Right cardiac atrium (tissue), 5 donors: Measurements from ENCODE around the gene CREB3. TPM values are rescaled to one million over a fixed set of nuclear protein-coding genes. Genes with fewer than 3 reads are reported as not detected.

ENCODE experiments used
- ATAC-seq, 2 donors: fragments of 200-7000 bp; cut with Tn5 transposase; one replicate each; pipeline versions ENCODE4 v1.8.0 to v1.9.1; 2020; ENCODE audit warnings: moderate library complexity in 2 of 2, mild to moderate bottlenecking in 1 of 2
- DNase-seq, 3 donors: peaks; one replicate each; pipeline ENCODE4 v3.0.0-alpha.2; 2020
- H3K27ac ChIP-seq: one replicate; pipeline ENCODE4 v1.5.1; 2013; ENCODE audit warnings: mild to moderate bottlenecking, low read length, control low read depth, moderate library complexity
- H3K27me3 ChIP-seq: one replicate; pipeline ENCODE4 v1.6.1; 2013; ENCODE audit not compliant: control insufficient read depth, insufficient read depth
- H3K4me1 ChIP-seq: one replicate; pipeline ENCODE4 v1.6.1; 2013; ENCODE audit warnings: low read length; ENCODE audit not compliant: control insufficient read depth, insufficient read depth
- H3K4me3 ChIP-seq: one replicate; pipeline ENCODE4 v1.5.1; 2013; ENCODE audit warnings: low read length, control low read depth
- H3K9me3 ChIP-seq: one replicate; pipeline ENCODE4 v1.6.1; 2013; ENCODE audit warnings: low read length; ENCODE audit not compliant: control insufficient read depth
- WGBS: extraction: QIAGEN DNeasy Blood & Tissue Kit; methylation state at CpG from one replicate; pipeline ENCODE4 v1.1.7; 2013; 5-methylcytosine and 5-hydroxymethylcytosine counted together
- intact Hi-C, 4 donors: fragments of 100-400 bp; cut with DNase I; formaldehyde crosslinking; loops; one replicate each; pipeline versions ENCODE4 v1.11.0 to v1.14.0; 2022 to 2023
- polyA plus RNA-seq: library from polyadenylated mRNA; stranded (reverse); fragments of 200-250 nt; gene quantifications from one replicate; pipeline ENCODE4 v1.2.3, GENCODE V29; 2013
- total RNA-seq, 4 donors: library from RNA; stranded (reverse); fragmentation: NEBNext Ultra II Directional; extraction: Animal tissue kit (Norgen Biotek cat#: 25700); gene quantifications; one replicate each; pipeline ENCODE4 v1.2.1, GENCODE V29; 2021
- donor health status: healthy with polysubstance abuse.
- donor health status: DM: no; HTN: yes; CAD: no.
- donor health status: DM: no; HTN: no; CAD: no.
- donor health status: DM: no; HTN: yes; CAD: no; lungs with severe emphysema.
- donor health status: DM: yes; HTN: yes; CAD: no.

The CREB3 gene
- total and polyA plus RNA-seq, 5 donors = 24.5 to 35.4 (median 26.6) TPM

DNA sequence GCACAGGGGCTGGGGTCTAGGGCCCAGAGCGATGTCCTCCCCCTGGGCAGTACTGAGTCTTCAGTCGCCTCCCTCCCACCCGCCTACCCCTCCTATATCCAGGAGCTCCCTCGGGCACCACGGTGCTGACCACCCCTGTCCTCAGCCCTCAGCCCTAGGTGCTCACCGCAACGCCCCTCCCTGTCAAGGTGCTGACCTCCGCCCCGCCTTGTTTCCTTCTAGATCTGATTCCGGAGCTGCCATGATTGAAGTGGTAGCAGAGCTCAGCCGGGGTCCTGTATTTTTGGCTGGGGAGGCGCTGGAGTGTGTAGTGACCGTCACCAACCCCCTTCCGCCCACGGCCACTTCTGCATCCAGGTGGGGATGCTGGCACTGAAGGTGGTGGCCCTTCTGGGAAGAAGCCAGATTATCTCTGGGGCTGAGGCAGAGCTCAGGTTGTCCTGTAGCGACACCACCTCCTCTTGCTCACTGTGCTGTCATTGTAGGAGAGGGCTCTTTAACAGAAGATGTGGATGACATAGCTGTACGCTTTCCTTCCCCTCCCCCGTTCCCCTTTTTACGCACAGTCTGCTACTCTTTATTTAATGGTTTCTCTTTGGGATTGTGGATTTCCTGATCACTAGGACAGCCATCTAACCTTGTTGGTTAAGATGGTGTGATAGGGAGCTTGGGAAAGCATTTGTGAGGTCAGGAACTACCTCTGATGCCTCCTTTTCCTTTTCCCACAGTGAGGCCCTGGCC is 17.2 kb downstream of the CREB3 start:
- H3K27ac ChIP-seq = peak overlapping the region; percentile 98
- H3K27me3 ChIP-seq = no peaks in the 10 kb centered on the region
- ATAC-seq = peak; percentile 29 to 52
- peaks cover 13% of the 10 kb centered on the region for H3K4me1 ChIP-seq
- 5% methylated on average over 19 of the region's 19 CpGs for WGBS
- intact Hi-C loops = loop anchor here in 1 of 4 donors (5.0 kb wide), 1 partner anchor 92 kb away; the partner anchor contains the start of genes CCDC107 and RMRP
- H3K4me3 ChIP-seq = peak overlapping the region; percentile 98
- H3K9me3 ChIP-seq = no peaks in the 10 kb centered on the region
- DNase-seq = peak in 1 of 3 donors; percentile 65

DNA sequence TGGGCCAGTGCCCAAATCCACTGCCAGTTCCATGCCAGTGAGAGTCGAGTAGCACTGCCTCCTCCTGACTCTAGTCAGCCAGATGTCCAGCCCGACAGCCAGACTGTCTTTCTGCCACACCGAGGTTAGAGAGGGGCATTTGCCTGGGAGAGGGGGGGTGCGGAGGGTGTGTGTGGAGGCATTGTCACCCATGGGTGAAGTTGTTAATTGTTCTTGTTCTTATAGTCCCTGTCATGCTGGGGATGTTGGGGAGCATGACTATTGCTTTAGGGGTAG is 17.7 kb downstream of the CREB3 start:
- 54% methylated on average over 4 of the region's 4 CpGs for WGBS
- intact Hi-C loops = no loop called here
- DNase-seq = no peak

DNA sequence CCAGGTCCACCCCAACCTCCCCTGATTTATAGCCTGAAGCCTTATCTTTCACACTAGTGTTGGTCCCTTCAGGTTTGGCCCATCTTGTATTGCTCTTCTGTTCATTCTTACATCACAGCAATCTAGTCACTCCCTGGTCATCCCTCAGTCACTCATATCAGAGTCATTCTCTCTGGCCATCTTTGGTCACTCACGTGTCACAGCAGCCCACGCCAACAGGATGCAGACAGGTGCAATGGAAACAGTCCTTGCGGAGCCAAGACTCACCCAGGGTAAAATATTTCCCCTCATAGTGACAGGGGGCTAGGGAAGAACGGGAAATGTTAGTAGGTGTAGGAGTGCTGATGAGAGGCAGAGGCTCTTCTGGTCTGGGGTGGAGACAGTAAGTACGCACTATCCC is 21.0 kb downstream of the CREB3 start:
- intact Hi-C loops = no loop called here
- 82% methylated on average over 5 of the region's 5 CpGs for WGBS
- no peak overlapping the region for H3K4me3 ChIP-seq
- no peaks in the 10 kb centered on the region for H3K27me3 ChIP-seq
- ATAC-seq = no peak
- H3K9me3 ChIP-seq = no peaks in the 10 kb centered on the region
- peaks cover 4% of the 10 kb centered on the region for H3K4me1 ChIP-seq
- no peak for DNase-seq
- H3K27ac ChIP-seq = no peak overlapping the region

More for the DNA sequence above, 17.7 kb downstream of the CREB3 start:
- Histone ChIP-seq H3K9me3 (no peaks in the 10 kb centered on the region), H3K27me3 (no peaks in the 10 kb centered on the region), H3K4me1 (peaks cover 13% of the 10 kb centered on the region), H3K4me3 (no peak overlapping the region), H3K27ac (peak overlapping the region; percentile 98)
- ATAC-seq = no peak

DNA sequence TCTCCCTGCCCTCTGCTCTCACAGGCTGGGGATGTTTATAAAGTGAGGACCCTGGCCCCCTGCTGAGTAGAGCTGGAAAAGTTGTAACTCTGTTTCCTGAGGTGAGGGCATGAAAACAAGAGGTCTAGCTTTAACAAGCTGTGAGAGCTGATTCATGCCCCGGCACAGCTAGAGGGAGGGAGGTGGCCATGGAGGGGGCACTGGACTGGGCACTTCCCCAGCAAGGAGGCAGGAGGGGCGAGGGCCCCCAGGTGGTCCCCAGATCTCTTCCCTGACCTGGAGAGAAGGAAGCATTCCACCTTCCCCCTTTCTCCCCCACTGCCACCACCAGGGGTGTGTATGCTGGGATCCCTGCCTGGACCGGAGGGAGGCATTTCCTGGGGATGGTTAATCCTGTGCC is 21.8 kb downstream of the CREB3 start, which contains the start of gene MSMP:
Gene MSMP (minus strand): TSS at position 13 of the 400 bp plus-strand sequence. CDS start 147 bp downstream, outside the sequence.
- WGBS = 44% methylated on average over 3 of the region's 3 CpGs
- DNase-seq (no peak), ATAC-seq (no peak)
- Histone ChIP-seq H3K4me1 (peaks cover 4% of the 10 kb centered on the region), H3K27me3 (no peaks in the 10 kb centered on the region), H3K27ac (no peak within 1 kb of the TSS), H3K9me3 (no peaks in the 10 kb centered on the region), H3K4me3 (no peak within 1 kb of the TSS)
- intact Hi-C loops = no loop called here

DNA sequence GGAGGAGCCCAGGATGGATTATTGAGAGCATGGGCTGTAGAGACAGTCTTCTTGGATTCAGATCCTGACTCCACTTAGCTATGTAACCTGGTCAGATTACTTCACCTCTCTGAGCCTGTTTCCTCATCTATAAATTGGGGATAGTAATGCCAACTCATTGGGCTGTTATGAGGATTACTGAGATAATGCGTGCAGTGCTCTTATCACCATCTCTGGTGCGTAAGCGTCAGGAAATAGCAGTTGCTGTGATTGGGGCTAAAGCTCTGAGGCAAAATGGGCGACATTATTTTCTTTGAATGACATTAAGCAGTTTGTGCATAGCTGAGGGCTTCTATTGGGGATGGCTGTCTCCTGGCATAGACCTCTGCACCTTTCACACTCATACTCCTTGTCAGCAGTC is 22.6 kb downstream of the CREB3 start:
- ATAC-seq (no peak), DNase-seq (no peak)
- 89% methylated on average over 4 of the region's 4 CpGs for WGBS
- Histone ChIP-seq H3K4me3 (no peak overlapping the region), H3K4me1 (peaks cover 4% of the 10 kb centered on the region), H3K27ac (no peak overlapping the region), H3K27me3 (no peaks in the 10 kb centered on the region), H3K9me3 (no peaks in the 10 kb centered on the region)
- intact Hi-C loops = no loop called here

DNA sequence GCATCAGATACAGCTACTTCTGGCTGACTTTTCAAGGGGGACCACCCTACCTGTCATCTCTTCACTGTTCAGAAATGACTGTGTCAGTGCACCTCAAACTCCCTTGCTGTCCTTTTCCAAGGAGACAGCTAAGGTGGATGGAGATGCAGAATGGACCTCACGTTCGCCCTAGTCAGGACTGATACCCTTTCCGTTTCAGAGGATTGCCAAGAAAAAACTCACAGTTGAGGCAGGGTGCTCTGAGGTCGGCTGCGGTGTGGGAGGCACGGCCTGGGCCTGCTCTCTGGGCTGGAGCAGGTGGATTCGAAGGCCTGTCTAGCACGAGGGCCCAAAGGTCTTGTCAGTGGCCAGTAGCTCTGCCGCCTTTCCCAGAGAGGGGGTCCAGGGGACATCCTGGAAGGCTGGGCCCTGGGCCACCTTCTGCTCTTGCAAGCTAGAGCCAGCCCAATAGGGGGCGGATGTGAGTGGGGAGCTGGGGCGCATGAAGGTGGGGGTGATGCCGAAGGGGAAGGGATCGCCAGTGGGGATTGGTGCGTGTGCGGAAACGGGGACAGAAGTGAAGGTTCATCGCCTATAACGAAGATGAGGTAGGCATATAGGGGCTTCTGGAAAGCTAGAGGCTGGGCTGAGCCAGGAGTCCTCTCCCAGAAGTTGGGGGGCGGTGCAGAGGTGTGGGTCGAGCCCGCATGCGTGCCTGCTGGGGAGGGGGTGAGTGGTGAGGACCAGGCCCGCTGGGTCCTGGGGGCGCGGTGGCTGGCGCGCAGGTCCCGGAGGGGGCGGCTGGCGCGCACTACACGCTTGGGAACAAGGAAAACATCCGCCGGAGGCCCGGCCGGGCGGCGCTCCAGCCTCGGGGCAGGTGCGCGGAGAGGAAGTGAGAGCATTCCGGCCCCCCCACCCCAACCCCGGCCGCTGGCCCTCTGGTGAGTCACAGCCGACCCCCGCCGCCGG is 24.1 kb downstream of the CREB3 start:
- WGBS = 12% methylated on average over 48 of the region's 48 CpGs
- Histone ChIP-seq H3K4me3 (peak overlapping the region; percentile 58), H3K9me3 (no peaks in the 10 kb centered on the region)

DNA sequence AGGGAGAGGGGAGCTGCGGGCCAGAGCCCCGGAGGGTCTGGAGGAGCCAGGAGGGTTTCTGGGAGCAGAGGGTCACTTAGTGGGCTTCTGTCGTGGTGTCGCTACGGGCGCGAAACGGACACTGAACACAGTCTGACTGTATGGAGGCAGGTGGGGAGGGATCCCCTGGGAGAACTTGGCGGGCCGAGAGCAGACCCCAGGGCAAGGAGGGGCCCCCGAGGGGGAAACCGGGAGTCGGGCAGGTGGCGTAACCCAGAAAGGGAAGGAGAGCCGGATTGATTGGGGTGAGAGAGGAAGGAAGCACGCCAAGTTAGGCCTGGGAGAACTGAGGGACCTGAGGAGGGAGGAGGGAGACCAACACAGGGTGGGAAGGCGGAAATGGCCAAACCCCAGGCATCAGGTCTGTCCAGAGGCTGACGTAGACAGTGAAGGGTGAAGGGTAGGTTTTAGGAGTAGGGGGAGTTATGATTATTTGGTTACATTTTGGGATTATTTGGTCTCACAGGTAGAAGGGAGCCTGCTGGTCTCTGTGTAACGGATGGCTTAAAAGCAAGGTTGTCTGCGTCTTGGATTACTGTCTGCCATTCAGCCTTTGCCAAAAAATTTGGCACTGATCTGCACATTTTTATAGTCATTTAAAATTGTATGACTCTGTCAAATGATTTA is 24.9 kb downstream of the CREB3 start:
- Histone ChIP-seq H3K27ac (peak overlapping the region; percentile 50), H3K4me1 (no peaks in the 10 kb centered on the region), H3K9me3 (no peaks in the 10 kb centered on the region), H3K27me3 (no peaks in the 10 kb centered on the region), H3K4me3 (peak overlapping the region; percentile 58)
- 1% methylated on average over 20 of the region's 20 CpGs for WGBS
- ATAC-seq (peak; percentile 64 to 76), DNase-seq (peak; percentile 53 to 73 (median 72))
- intact Hi-C loops = no loop called here

More for the DNA sequence above, 24.1 kb downstream of the CREB3 start:
- peak; percentile 73 to 81 for ATAC-seq
- peak overlapping the region; percentile 67 for H3K27ac ChIP-seq
- H3K27me3 ChIP-seq = no peaks in the 10 kb centered on the region
- intact Hi-C loops = no loop called here
- H3K4me1 ChIP-seq = no peaks in the 10 kb centered on the region
- DNase-seq = peak; percentile 64 to 89 (median 87)

DNA sequence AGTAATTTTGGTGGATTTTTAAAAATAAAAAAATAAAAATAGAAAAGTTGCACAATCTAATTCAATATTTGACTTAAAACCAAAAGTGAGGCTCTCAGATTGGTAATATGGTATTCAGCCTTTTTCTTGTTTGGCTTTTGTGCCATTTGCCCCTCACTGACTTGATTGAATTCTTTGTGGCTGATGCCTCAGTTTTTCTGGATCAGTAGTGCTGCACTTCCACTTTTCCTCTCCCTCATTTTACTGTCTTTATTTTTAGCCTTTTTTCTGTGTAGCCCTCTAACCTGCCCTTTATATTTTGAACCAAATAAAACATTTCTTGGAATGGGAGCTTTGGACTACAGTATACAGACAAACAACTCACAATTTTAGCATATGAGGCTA is 25.4 kb downstream of the CREB3 start:
- H3K27ac ChIP-seq = no peak overlapping the region
- no peaks in the 10 kb centered on the region for H3K27me3 ChIP-seq
- peak overlapping the region; percentile 58 for H3K4me3 ChIP-seq
- no peak for ATAC-seq
- H3K9me3 ChIP-seq = no peaks in the 10 kb centered on the region
- intact Hi-C loops = no loop called here
- no peaks in the 10 kb centered on the region for H3K4me1 ChIP-seq
- DNase-seq = no peak

DNA sequence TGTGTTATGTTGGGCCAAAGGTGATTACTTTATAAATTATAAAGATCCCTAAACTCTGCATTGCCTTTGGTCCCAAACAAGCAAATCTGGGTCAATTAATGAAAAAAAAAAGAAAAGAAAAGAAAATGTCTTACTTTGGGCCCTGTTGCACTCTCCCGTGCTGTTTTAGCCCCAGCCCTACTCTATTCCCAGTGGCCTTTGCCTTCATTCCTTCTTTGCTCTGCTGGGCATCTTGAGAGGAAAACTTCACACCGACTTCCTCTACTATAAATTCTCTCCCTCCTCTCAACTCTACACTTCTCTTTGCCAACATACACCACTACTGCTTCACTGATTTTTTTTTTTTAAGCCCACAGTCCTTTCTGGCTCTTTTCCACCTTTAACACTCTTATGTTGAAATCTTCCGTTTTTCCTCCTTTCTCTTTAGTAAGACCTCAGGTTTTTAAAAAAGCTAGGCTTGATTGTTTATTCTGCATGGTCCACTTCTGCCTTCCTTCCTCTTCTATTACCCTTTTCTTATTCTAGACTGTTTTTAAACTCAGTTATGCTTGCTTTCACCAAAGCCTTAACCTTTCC is 26.1 kb downstream of the CREB3 start:
- no peak for DNase-seq
- Histone ChIP-seq H3K4me1 (no peaks in the 10 kb centered on the region), H3K4me3 (no peak overlapping the region), H3K27ac (no peak overlapping the region), H3K9me3 (no peaks in the 10 kb centered on the region), H3K27me3 (no peaks in the 10 kb centered on the region)
- ATAC-seq = peak in 1 of 2 donors; percentile 3
- intact Hi-C loops = no loop called here
- WGBS = 34% methylated on average over 3 of the region's 3 CpGs

DNA sequence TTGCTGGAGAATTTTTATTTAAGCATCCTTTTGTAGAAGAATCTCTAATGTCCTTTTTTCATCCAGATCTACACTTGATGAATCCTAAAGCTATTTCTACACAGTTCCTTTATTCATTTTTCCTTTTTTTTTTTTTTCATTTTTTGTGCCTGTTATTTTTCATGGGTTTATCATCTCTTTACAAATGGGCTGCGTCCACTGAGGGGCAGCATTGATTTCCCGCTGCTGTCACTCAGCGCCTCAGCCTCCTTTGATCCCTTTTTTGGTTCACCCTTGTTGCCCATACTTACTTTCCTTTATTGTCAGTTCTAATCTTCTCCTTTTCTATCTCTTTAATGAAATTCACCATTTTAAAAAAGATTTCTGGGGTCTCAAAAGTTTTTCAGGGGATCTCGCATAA is 27.3 kb downstream of the CREB3 start:
- Histone ChIP-seq H3K27me3 (no peaks in the 10 kb centered on the region), H3K4me1 (no peaks in the 10 kb centered on the region), H3K27ac (no peak overlapping the region), H3K9me3 (no peaks in the 10 kb centered on the region), H3K4me3 (no peak overlapping the region)
- WGBS = 95% methylated on average over 4 of the region's 4 CpGs
- ATAC-seq = no peak
- intact Hi-C loops = no loop called here
- DNase-seq = no peak
